Measurements from ENCODE around the gene IL1RAP.

IL1RAP gene

GRCh38 chr3:190554197-190554596 lies 40.3 kb downstream of the IL1RAP start:
- Histone ChIP-seq H3F3A (ENCODE audit: low read depth) (no peaks in the 10 kb centered on the region), H3K9me2 (replicated peaks; ENCODE audit: low read depth, low read length) (no peaks in the 10 kb centered on the region), H2AFZ (ENCODE audit: low read length) (no peak overlapping the region), H3K27me3 (ENCODE audit: insufficient read depth, low read length, poor library complexity, severe bottlenecking) (no peaks in the 10 kb centered on the region), H3K79me2 (ENCODE audit: insufficient read depth, low read length) (no peaks in the 10 kb centered on the region), H3K9ac (ENCODE audit: low read depth, low read length, poor library complexity, severe bottlenecking) (no peak overlapping the region), H4K20me1 (ENCODE audit: insufficient read depth, low read length, poor library complexity, severe bottlenecking) (no peaks in the 10 kb centered on the region), H3K36me3 (ENCODE audit: insufficient read depth, low read length) (no peaks in the 10 kb centered on the region), H3K9me3 (ENCODE audit: insufficient read depth, low read depth, low read length) (no peaks in the 10 kb centered on the region), H3K4me3 (ENCODE audit: low read length, poor library complexity, severe bottlenecking) (no peak overlapping the region), H3K4me1 (ENCODE audit: insufficient read depth, low read length, poor library complexity, severe bottlenecking) (no peaks in the 10 kb centered on the region), H3K4me2 (ENCODE audit: low read depth, low read length, poor library complexity, severe bottlenecking) (no peak overlapping the region)
- TF ChIP-seq EZH2phosphoT487 (IDR thresholded peaks at IDR 0.05; ENCODE audit: borderline replicate concordance) (no peak), CTCF (conservative IDR thresholded peaks at IDR 0.05; ENCODE audit: low read length) (no peak)

GRCh38 chr3:190556351-190556750 lies 42.5 kb downstream of the IL1RAP start:
- Histone ChIP-seq H3K27me3 (ENCODE audit: insufficient read depth, low read length, poor library complexity, severe bottlenecking) (no peaks in the 10 kb centered on the region), H3K4me3 (ENCODE audit: low read length, poor library complexity, severe bottlenecking) (no peak overlapping the region), H3K9me3 (ENCODE audit: insufficient read depth, low read depth, low read length) (no peaks in the 10 kb centered on the region), H3K36me3 (ENCODE audit: insufficient read depth, low read length) (no peaks in the 10 kb centered on the region), H3K9me2 (replicated peaks; ENCODE audit: low read depth, low read length) (no peaks in the 10 kb centered on the region), H3K79me2 (ENCODE audit: insufficient read depth, low read length) (no peaks in the 10 kb centered on the region), H2AFZ (ENCODE audit: low read length) (no peak overlapping the region), H3K4me1 (ENCODE audit: insufficient read depth, low read length, poor library complexity, severe bottlenecking) (no peaks in the 10 kb centered on the region), H4K20me1 (ENCODE audit: insufficient read depth, low read length, poor library complexity, severe bottlenecking) (no peaks in the 10 kb centered on the region), H3K9ac (ENCODE audit: low read depth, low read length, poor library complexity, severe bottlenecking) (no peak overlapping the region), H3F3A (ENCODE audit: low read depth) (no peaks in the 10 kb centered on the region), H3K4me2 (ENCODE audit: low read depth, low read length, poor library complexity, severe bottlenecking) (no peak overlapping the region)
- no peak for TF ChIP-seq EZH2phosphoT487 (IDR thresholded peaks at IDR 0.05; ENCODE audit: borderline replicate concordance)

GRCh38 chr3:190557296-190557695 lies 43.4 kb downstream of the IL1RAP start:
- Histone ChIP-seq H3K4me3 (ENCODE audit: low read length, poor library complexity, severe bottlenecking) (no peak overlapping the region), H4K20me1 (ENCODE audit: insufficient read depth, low read length, poor library complexity, severe bottlenecking) (no peaks in the 10 kb centered on the region), H3K27me3 (ENCODE audit: insufficient read depth, low read length, poor library complexity, severe bottlenecking) (no peaks in the 10 kb centered on the region), H3K9me2 (replicated peaks; ENCODE audit: low read depth, low read length) (no peaks in the 10 kb centered on the region), H3K79me2 (ENCODE audit: insufficient read depth, low read length) (no peaks in the 10 kb centered on the region), H3K9me3 (ENCODE audit: insufficient read depth, low read depth, low read length) (no peaks in the 10 kb centered on the region), H2AFZ (ENCODE audit: low read length) (no peak overlapping the region), H3K36me3 (ENCODE audit: insufficient read depth, low read length) (no peaks in the 10 kb centered on the region), H3F3A (ENCODE audit: low read depth) (no peaks in the 10 kb centered on the region), H3K4me2 (ENCODE audit: low read depth, low read length, poor library complexity, severe bottlenecking) (no peak overlapping the region), H3K9ac (ENCODE audit: low read depth, low read length, poor library complexity, severe bottlenecking) (no peak overlapping the region), H3K4me1 (ENCODE audit: insufficient read depth, low read length, poor library complexity, severe bottlenecking) (no peaks in the 10 kb centered on the region)
- TF ChIP-seq CTCF (conservative IDR thresholded peaks at IDR 0.05; ENCODE audit: low read length) (no peak), EZH2phosphoT487 (IDR thresholded peaks at IDR 0.05; ENCODE audit: borderline replicate concordance) (no peak)

- Histone ChIP-seq H3K4me1 (ENCODE audit: insufficient read depth, low read length, poor library complexity, severe bottlenecking) (no peaks in the 10 kb centered on the region), H3K79me2 (ENCODE audit: insufficient read depth, low read length) (no peaks in the 10 kb centered on the region), H3K9ac (ENCODE audit: low read depth, low read length, poor library complexity, severe bottlenecking) (no peak overlapping the region), H3K4me2 (ENCODE audit: low read depth, low read length, poor library complexity, severe bottlenecking) (no peak overlapping the region), H3F3A (ENCODE audit: low read depth) (no peaks in the 10 kb centered on the region), H2AFZ (ENCODE audit: low read length) (no peak overlapping the region), H3K4me3 (ENCODE audit: low read length, poor library complexity, severe bottlenecking) (no peak overlapping the region), H3K36me3 (ENCODE audit: insufficient read depth, low read length) (no peaks in the 10 kb centered on the region), H4K20me1 (ENCODE audit: insufficient read depth, low read length, poor library complexity, severe bottlenecking) (no peaks in the 10 kb centered on the region), H3K9me3 (ENCODE audit: insufficient read depth, low read depth, low read length) (no peaks in the 10 kb centered on the region), H3K27me3 (ENCODE audit: insufficient read depth, low read length, poor library complexity, severe bottlenecking) (no peaks in the 10 kb centered on the region), H3K9me2 (replicated peaks; ENCODE audit: low read depth, low read length) (no peaks in the 10 kb centered on the region)
- TF ChIP-seq CTCF (conservative IDR thresholded peaks at IDR 0.05; ENCODE audit: low read length), result no peak
- TF ChIP-seq EZH2phosphoT487 (IDR thresholded peaks at IDR 0.05; ENCODE audit: borderline replicate concordance), result no peak
Measured at GRCh38 chr3:190558316-190558715, 44.4 kb downstream of the IL1RAP start.
